ENCODE data around the gene RGS21.

- no peak for TF ChIP-seq POLR2A (IDR thresholded peaks at IDR 0.05)
- no peak for TF ChIP-seq CTCF (IDR thresholded peaks at IDR 0.05)
- no peak for TF ChIP-seq EP300 (IDR thresholded peaks at IDR 0.05)
Observed at GRCh38 chr1:192349314-192349713, 32.5 kb downstream of the RGS21 start.

Measured in ovary (tissue), 3 donors.